Neural cell (in vitro differentiated cells): ENCODE measurements around the gene CHRM4. TPM values are rescaled to one million over a fixed set of nuclear protein-coding genes. Genes with fewer than 3 reads are reported as not detected.

Experiments
- H2AFZ ChIP-seq: fragments of 200-600, 300-800 bp; sonication (generic), shearing (Covaris generic); 2 replicates; pipeline ENCODE4 v1.6.0; 2014; ENCODE audit warnings: low read depth, mild to moderate bottlenecking, antibody characterized with exemption, low read length, moderate library complexity
- H3F3A ChIP-seq: fragments of 200-600 bp; shearing (Covaris generic); 2 replicates; pipeline ENCODE4 v1.6.1; 2016; ENCODE audit warnings: mild to moderate bottlenecking, moderate library complexity, mixed read lengths, antibody characterized with exemption, low read length; ENCODE audit not compliant: insufficient read depth, poor library complexity, severe bottlenecking
- H3K27ac ChIP-seq: fragments of 200-600, 300-800 bp; sonication (generic), shearing (Covaris generic); 2 replicates; pipeline ENCODE4 v1.5.1; 2014; ENCODE audit warnings: mild to moderate bottlenecking, low read length, moderate library complexity
- H3K27me3 ChIP-seq: fragments of 300-800, 200-600 bp; sonication (generic), shearing (Covaris generic); 2 replicates; pipeline ENCODE4 v1.6.0; 2014; ENCODE audit warnings: mild to moderate bottlenecking, low read depth, low read length, moderate library complexity; ENCODE audit not compliant: insufficient read depth
- H3K36me3 ChIP-seq: fragments of 300-800, 200-600 bp; sonication (generic), shearing (Covaris generic); 2 replicates; pipeline ENCODE4 v1.5.1; 2014; ENCODE audit warnings: mild to moderate bottlenecking, antibody characterized with exemption, low read length, moderate library complexity; ENCODE audit not compliant: insufficient read depth
- H3K4me2 ChIP-seq: fragments of 300-800, 200-600 bp; sonication (generic), shearing (Covaris generic); 2 replicates; pipeline ENCODE4 v1.6.0; 2014; ENCODE audit warnings: mild to moderate bottlenecking, low read length
- H3K4me3 ChIP-seq: fragments of 300-800, 200-600 bp; sonication (generic), shearing (Covaris generic); 2 replicates; pipeline ENCODE4 v1.5.1; 2014; ENCODE audit warnings: mild to moderate bottlenecking, low read length, moderate library complexity
- H3K79me2 ChIP-seq: fragments of 200-600 bp; shearing (Covaris generic); replicated peaks from 2 replicates; pipeline ENCODE4 v1.6.0; 2014; ENCODE audit warnings: mild to moderate bottlenecking, low read length, moderate library complexity; ENCODE audit not compliant: insufficient read depth
- H3K9ac ChIP-seq: fragments of 300-800, 200-600 bp; sonication (generic), shearing (Covaris generic); 2 replicates; pipeline ENCODE4 v1.6.1; 2016; ENCODE audit warnings: mild to moderate bottlenecking, low read length, mixed read lengths
- H3K9me2 ChIP-seq: fragments of 200-600 bp; shearing (Covaris generic); 2 replicates; pipeline ENCODE4 v1.6.1; 2016; ENCODE audit warnings: mild to moderate bottlenecking, low read length, mixed read lengths; ENCODE audit not compliant: insufficient read depth
- H3K9me3 ChIP-seq: fragments of 200-600, 300-800 bp; sonication (generic), shearing (Covaris generic); 2 replicates; pipeline ENCODE4 v1.6.1; 2016; ENCODE audit warnings: mild to moderate bottlenecking, mixed run types, low read length, moderate library complexity, mixed read lengths
- H4K20me1 ChIP-seq: fragments of 200-600 bp; shearing (Covaris generic); 2 replicates; pipeline ENCODE4 v1.6.1; 2016; ENCODE audit warnings: mild to moderate bottlenecking, mixed run types; ENCODE audit not compliant: insufficient read depth
- CTCF ChIP-seq: fragments of 450-650 bp; IDR thresholded peaks from 2 replicates; pipeline ENCODE4 v1.5.1; 2014; ENCODE audit warnings: antibody characterized with exemption, mild to moderate bottlenecking, moderate library complexity; ENCODE audit not compliant: poor library complexity, severe bottlenecking
- EP300 ChIP-seq: fragments of 450-650 bp; conservative IDR thresholded peaks from 2 replicates; pipeline ENCODE4 v1.6.1; 2014; ENCODE audit warnings: antibody characterized with exemption, mild to moderate bottlenecking, moderate library complexity; ENCODE audit not compliant: poor library complexity, severe bottlenecking
- EZH2 ChIP-seq: fragments of 200-600, 300-800 bp; shearing (Covaris generic), sonication (generic); IDR thresholded peaks from 2 replicates; pipeline ENCODE4 v1.6.1; 2014; ENCODE audit warnings: antibody characterized with exemption, low read length, borderline replicate concordance, mild to moderate bottlenecking; ENCODE audit not compliant: insufficient read depth, poor library complexity, severe bottlenecking
- MXI1 ChIP-seq: fragments of 450-650 bp; conservative IDR thresholded peaks from 2 replicates; pipeline ENCODE4 v1.6.1; 2014; ENCODE audit warnings: antibody characterized with exemption, mild to moderate bottlenecking; ENCODE audit not compliant: poor library complexity, severe bottlenecking
- POLR2AphosphoS5 ChIP-seq: IDR thresholded peaks from 2 replicates; pipeline ENCODE4 v1.6.1; 2012
- RAD21 ChIP-seq: fragments of 450-650 bp; conservative IDR thresholded peaks from 2 replicates; pipeline ENCODE4 v1.6.1; 2014; ENCODE audit warnings: antibody characterized with exemption, mild to moderate bottlenecking, moderate library complexity
- SMC3 ChIP-seq: fragments of 450-650 bp; conservative IDR thresholded peaks from 2 replicates; pipeline ENCODE4 v1.6.1; 2014; ENCODE audit warnings: antibody characterized with exemption, mild to moderate bottlenecking, moderate library complexity; ENCODE audit not compliant: poor library complexity
- TAF1 ChIP-seq: IDR thresholded peaks from 2 replicates; pipeline ENCODE4 v1.6.1; 2012; ENCODE audit warnings: low read depth
- polyA plus RNA-seq: library from polyadenylated mRNA; depleted of rRNA; stranded (reverse); fragments of >200 nt; gene quantifications from 2 replicates; pipeline ENCODE4 v1.2.3, GENCODE V29; 2014
- TF ChIP-seq, protein P1 (sequence below): IDR thresholded peaks from 2 replicates; pipeline ENCODE4 v1.6.1; 2012; ENCODE audit warnings: borderline replicate concordance

The CHRM4 gene
- polyA plus RNA-seq, 1 donor from 2014 or later = 8.2 TPM

DNA sequence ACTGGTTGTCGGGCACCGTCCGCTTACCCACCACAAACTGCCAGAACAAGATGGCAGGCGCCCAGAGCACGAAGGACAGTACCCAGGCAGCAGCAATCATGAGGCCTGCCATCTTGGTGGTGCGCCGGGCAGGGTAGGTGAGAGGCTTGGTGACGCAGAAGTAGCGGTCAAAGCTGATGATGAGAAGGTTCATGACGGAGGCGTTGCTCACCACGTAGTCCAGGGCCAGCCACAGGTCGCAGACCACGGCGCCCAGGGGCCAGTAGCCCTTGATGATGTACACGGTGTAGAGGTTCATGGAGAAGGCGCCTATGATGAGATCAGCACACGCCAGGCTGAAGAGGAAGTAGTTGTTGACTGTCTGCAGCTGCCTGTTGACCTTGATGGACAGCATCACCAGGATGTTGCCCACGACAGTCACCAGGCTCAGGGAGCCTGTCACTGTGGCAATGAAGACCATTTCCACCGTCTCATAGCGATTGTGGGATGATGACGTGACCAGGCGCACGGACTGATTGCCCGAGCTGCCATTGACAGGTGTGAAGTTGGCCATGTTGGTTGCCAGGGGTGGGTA is 5.5 kb downstream of the CHRM4 start:
- Histone ChIP-seq H3K27ac (no peak overlapping the region), H3F3A (no peaks in the 10 kb centered on the region), H3K36me3 (no peaks in the 10 kb centered on the region), H3K9ac (no peak overlapping the region), H3K4me3 (no peak overlapping the region), H3K4me2 (no peak overlapping the region), H3K9me2 (no peaks in the 10 kb centered on the region), H4K20me1 (no peaks in the 10 kb centered on the region), H3K79me2 (peaks cover 14% of the 10 kb centered on the region), H3K9me3 (no peaks in the 10 kb centered on the region), H3K27me3 (peaks cover 29% of the 10 kb centered on the region), H2AFZ (no peak overlapping the region)
- no peak for TF ChIP-seq POLR2AphosphoS5
- no peak for TF ChIP-seq MXI1

GRCh38 chr11:46385169-46386004 is 6.2 kb downstream of the CHRM4 start:
- Histone ChIP-seq H4K20me1 (no peaks in the 10 kb centered on the region), H3K79me2 (peaks cover 14% of the 10 kb centered on the region)
- TF ChIP-seq EP300 = no peak
- TF ChIP-seq SMC3 = no peak
- no peak for TF ChIP-seq RAD21
- TF ChIP-seq, protein P1, sequence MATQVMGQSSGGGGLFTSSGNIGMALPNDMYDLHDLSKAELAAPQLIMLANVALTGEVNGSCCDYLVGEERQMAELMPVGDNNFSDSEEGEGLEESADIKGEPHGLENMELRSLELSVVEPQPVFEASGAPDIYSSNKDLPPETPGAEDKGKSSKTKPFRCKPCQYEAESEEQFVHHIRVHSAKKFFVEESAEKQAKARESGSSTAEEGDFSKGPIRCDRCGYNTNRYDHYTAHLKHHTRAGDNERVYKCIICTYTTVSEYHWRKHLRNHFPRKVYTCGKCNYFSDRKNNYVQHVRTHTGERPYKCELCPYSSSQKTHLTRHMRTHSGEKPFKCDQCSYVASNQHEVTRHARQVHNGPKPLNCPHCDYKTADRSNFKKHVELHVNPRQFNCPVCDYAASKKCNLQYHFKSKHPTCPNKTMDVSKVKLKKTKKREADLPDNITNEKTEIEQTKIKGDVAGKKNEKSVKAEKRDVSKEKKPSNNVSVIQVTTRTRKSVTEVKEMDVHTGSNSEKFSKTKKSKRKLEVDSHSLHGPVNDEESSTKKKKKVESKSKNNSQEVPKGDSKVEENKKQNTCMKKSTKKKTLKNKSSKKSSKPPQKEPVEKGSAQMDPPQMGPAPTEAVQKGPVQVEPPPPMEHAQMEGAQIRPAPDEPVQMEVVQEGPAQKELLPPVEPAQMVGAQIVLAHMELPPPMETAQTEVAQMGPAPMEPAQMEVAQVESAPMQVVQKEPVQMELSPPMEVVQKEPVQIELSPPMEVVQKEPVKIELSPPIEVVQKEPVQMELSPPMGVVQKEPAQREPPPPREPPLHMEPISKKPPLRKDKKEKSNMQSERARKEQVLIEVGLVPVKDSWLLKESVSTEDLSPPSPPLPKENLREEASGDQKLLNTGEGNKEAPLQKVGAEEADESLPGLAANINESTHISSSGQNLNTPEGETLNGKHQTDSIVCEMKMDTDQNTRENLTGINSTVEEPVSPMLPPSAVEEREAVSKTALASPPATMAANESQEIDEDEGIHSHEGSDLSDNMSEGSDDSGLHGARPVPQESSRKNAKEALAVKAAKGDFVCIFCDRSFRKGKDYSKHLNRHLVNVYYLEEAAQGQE = no peak
- no peak for TF ChIP-seq TAF1
- no peak for TF ChIP-seq EZH2
- no peak for TF ChIP-seq MXI1
- no peak for TF ChIP-seq CTCF
- no peak for TF ChIP-seq POLR2AphosphoS5

More at GRCh38 chr11:46385169-46386004, 6.2 kb downstream of the CHRM4 start:
- no peaks in the 10 kb centered on the region for H3K9me2 ChIP-seq
- H2AFZ ChIP-seq = no peak overlapping the region
- H3K9me3 ChIP-seq = no peaks in the 10 kb centered on the region
- no peak overlapping the region for H3K4me3 ChIP-seq
- no peak overlapping the region for H3K9ac ChIP-seq
- H3K27ac ChIP-seq = no peak overlapping the region
- peaks cover 22% of the 10 kb centered on the region for H3K27me3 ChIP-seq
- H3K4me2 ChIP-seq = no peak overlapping the region
- H3K36me3 ChIP-seq = no peaks in the 10 kb centered on the region
- H3F3A ChIP-seq = no peaks in the 10 kb centered on the region
